Lung (tissue), 12 donors: Measurements from ENCODE around the gene GIMD1. TPM values are rescaled to one million over a fixed set of nuclear protein-coding genes. Genes with fewer than 3 reads are reported as not detected.

Experiments used
- ATAC-seq: fragments of 200-7000 bp; cut with Tn5 transposase; one replicate; pipeline ENCODE4 v1.9.1; 2020; ENCODE audit warnings: moderate number of reproducible peaks; ENCODE audit not compliant: insufficient read depth, low FRiP score
- DNase-seq, 3 donors: peaks; one replicate each; pipeline ENCODE4 v3.0.0-alpha.2; 2013 to 2017
- H3K27ac ChIP-seq, 2 donors: one replicate each; pipeline ENCODE4 v1.5.1; 2013; ENCODE audit warnings: mild to moderate bottlenecking in 2 of 2, moderate library complexity in 2 of 2, control low read depth in 1 of 2, inconsistent platforms in 1 of 2, low read depth in 1 of 2, low read length in 1 of 2
- H3K27me3 ChIP-seq, 3 donors: one replicate each; pipeline ENCODE4 v1.5.1; 2013; ENCODE audit warnings: low read length in 2 of 3; ENCODE audit not compliant: control insufficient read depth in 3 of 3, insufficient read depth in 3 of 3
- H3K36me3 ChIP-seq, 4 donors: one replicate each; pipeline ENCODE4 v1.5.1; 2013; ENCODE audit warnings: low read length in 4 of 4, mild to moderate bottlenecking in 1 of 4, moderate library complexity in 1 of 4; ENCODE audit not compliant: control insufficient read depth in 4 of 4, insufficient read depth in 4 of 4
- H3K4me1 ChIP-seq, 5 donors: one replicate each; pipeline ENCODE4 v1.5.1; 2013; ENCODE audit warnings: low read length in 5 of 5, mild to moderate bottlenecking in 2 of 5, moderate library complexity in 1 of 5; ENCODE audit not compliant: control insufficient read depth in 5 of 5, insufficient read depth in 5 of 5
- H3K4me3 ChIP-seq: one replicate; pipeline ENCODE4 v1.5.1; 2013; ENCODE audit warnings: mild to moderate bottlenecking, control low read depth, moderate library complexity
- H3K9ac ChIP-seq, 2 donors: one replicate each; pipeline ENCODE4 v1.5.1; 2013; ENCODE audit warnings: low read length in 2 of 2, control low read depth in 1 of 2; ENCODE audit not compliant: insufficient read depth in 1 of 2
- H3K9me3 ChIP-seq, 4 donors: one replicate each; pipeline ENCODE4 v1.5.1; 2013; ENCODE audit warnings: low read length in 3 of 4, mild to moderate bottlenecking in 1 of 4, moderate library complexity in 1 of 4; ENCODE audit not compliant: control insufficient read depth in 4 of 4, insufficient read depth in 3 of 4
- CTCF ChIP-seq: IDR thresholded peaks from 2 replicates; pipeline ENCODE4 v1.5.1; 2012; ENCODE audit warnings: mild to moderate bottlenecking; ENCODE audit errors: control extremely low read depth, extremely low read depth
- WGBS, 2 donors: extraction: QIAGEN DNeasy Blood & Tissue Kit; methylation state at CpG; one replicate each; pipeline ENCODE4 v1.1.7; 2013; 5-methylcytosine and 5-hydroxymethylcytosine counted together
- polyA plus RNA-seq, 2 donors: library from polyadenylated mRNA; stranded (reverse); fragments of 200-250 nt; gene quantifications; one replicate each; pipeline ENCODE4 v1.2.1, GENCODE V29; 2013
- total RNA-seq, 2 donors: library from RNA; depleted of rRNA in 1 of 2; stranded (reverse); fragments of >200 nt in 1 of 2; gene quantifications; one replicate each; pipeline ENCODE4 v1.2.1, GENCODE V29; 2014 to 2021
- donor health status: control.
- donor health status: control.
- donor health status: Bipolar disorder and iron deficiency.
- donor health status: healthy.
- donor health status: DM: yes; HTN: yes; CAD: no.

The GIMD1 gene
- total and polyA plus RNA-seq, 4 donors: not detected

DNA sequence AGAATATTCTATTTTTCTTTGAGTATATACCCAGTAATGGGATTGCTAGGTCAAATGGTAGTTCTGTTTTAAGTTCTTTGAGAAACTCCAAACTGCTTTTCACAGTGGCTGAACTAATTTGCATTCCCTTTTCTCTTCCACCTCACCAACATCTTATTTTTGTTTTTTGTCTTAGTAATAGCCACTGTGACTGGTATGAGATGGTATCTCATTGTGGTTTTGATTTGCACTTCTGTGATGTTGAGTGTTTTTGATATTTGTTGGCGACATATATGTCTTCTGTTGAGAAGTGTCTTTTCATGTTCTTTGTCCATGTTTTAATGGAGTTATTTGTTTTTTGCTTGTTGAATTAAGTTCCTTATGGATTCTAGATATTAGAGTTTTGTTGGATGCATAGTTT, 27.8 kb downstream of the GIMD1 start:
- no peak overlapping the region for H3K4me3 ChIP-seq
- H3K27ac ChIP-seq: no peak overlapping the region
- H3K9me3 ChIP-seq: peaks cover 0 to 3% (median 0%) of the 10 kb centered on the region in 4 donors
- H3K27me3 ChIP-seq: no peaks in the 10 kb centered on the region
- TF ChIP-seq CTCF: no peak
- WGBS, 2 donors: 89 to 100% methylated on average over 1 of the region's 1 CpG
- H3K4me1 ChIP-seq: peaks cover 0 to 6% (median 0%) of the 10 kb centered on the region in 5 donors
- ATAC-seq (no peak), DNase-seq (no peak)
- no peak overlapping the region for H3K9ac ChIP-seq
- H3K36me3 ChIP-seq: peaks cover 12 to 34% (median 31%) of the 10 kb centered on the region in 4 donors

DNA sequence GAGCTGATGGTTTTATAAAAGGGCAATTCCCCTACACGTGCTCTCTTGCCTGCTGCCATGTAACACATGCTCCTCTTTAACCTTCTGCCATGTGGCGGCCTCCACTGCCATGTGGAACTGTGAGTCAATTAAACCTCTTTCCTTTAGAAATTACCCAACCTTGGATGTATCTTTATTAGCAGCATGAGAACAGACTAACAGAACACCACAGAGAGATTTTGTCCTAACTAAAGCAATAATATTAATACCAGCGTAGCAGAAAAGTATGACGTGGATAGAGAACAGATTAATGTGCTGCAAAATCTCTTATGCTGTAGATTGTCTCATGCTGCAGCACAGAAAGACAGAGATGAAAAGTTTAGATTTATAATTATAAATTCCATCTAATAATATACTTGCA, 29.1 kb downstream of the GIMD1 start:
- Histone ChIP-seq H3K9ac (no peak overlapping the region), H3K4me3 (no peak overlapping the region), H3K9me3 (peaks cover 0 to 3% (median 0%) of the 10 kb centered on the region in 4 donors), H3K27me3 (no peaks in the 10 kb centered on the region), H3K4me1 (peaks cover 0 to 5% (median 0%) of the 10 kb centered on the region in 5 donors), H3K27ac (no peak overlapping the region), H3K36me3 (peaks cover 12 to 38% (median 32%) of the 10 kb centered on the region in 4 donors)
- ATAC-seq: no peak
- no peak for TF ChIP-seq CTCF
- WGBS, 2 donors: 96 to 99% methylated on average over 4 of the region's 4 CpGs
- no peak for DNase-seq

DNA sequence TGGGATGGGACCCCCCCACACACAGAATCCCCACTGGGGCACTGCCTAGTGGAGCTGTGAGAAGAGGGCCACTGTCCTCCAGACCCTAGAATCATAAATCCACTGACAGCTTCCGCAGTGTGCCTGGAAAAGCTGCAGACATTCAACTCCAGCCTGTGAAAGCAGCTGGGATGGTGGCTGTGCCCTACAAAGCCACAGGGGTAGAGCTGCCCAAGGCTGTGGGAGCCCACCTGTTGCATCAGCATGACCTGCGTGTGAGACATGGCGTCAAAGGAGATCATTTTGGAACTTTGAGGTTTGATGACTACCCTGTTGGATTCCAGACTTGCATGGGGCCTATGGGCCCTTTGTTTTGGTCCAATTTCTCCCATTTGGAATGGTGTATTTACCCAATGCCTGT, 29.9 kb downstream of the GIMD1 start:
- Histone ChIP-seq H3K36me3 (peaks cover 12 to 39% (median 35%) of the 10 kb centered on the region in 4 donors), H3K27me3 (no peaks in the 10 kb centered on the region), H3K9me3 (peaks cover 0 to 3% (median 0%) of the 10 kb centered on the region in 4 donors), H3K4me3 (no peak overlapping the region), H3K4me1 (no peaks in the 10 kb centered on the region), H3K27ac (no peak overlapping the region), H3K9ac (no peak overlapping the region)
- no peak for DNase-seq
- ATAC-seq: no peak
- no peak for TF ChIP-seq CTCF
- 98 to 100% methylated on average over 3 of the region's 3 CpGs for WGBS, 2 donors

DNA sequence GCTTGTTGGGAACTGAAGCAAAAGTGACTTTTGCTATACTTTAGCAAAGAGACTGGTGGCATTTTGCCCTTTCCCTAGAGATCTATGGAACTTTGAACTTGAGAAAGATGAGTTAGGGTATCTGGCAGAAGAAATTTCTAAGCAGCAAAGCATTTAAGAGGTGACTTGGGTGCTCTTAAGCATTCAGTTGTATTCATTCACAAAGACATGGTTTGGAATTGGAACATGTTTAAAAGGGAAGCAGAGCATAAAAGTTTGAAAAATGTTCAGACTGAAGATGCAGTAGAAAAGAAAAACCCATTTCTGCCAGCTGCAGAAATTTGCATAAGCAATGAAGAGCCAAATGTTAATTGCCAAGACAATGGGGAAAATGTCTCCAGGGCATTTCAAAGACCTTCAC, 30.7 kb downstream of the GIMD1 start:
- Histone ChIP-seq H3K27ac (no peak overlapping the region), H3K9ac (no peak overlapping the region), H3K36me3 (peaks cover 12 to 44% (median 37%) of the 10 kb centered on the region in 4 donors), H3K4me1 (no peaks in the 10 kb centered on the region), H3K27me3 (no peaks in the 10 kb centered on the region), H3K4me3 (no peak overlapping the region), H3K9me3 (peaks cover 0 to 3% (median 0%) of the 10 kb centered on the region in 4 donors)
- DNase-seq (no peak), ATAC-seq (no peak)
- TF ChIP-seq CTCF: no peak
